Frontal cortex (tissue), 4 donors: ENCODE measurements around the gene CPM. TPM values are rescaled to one million over a fixed set of nuclear protein-coding genes. Genes with fewer than 3 reads are reported as not detected.
"Not testable (repeated sequence)": the region's sequence is repeated elsewhere in the genome, so short reads cannot be mapped to it uniquely, and the experiment has no call there.

Experiments used
- DNase-seq, 2 donors: peaks; one replicate each; pipeline ENCODE4 v3.0.0; 2012; ENCODE audit warnings: low spot score in 2 of 2
- FAIRE-seq: peaks from 2 replicates; lab custom pipeline; 2012; peaks lifted over from hg19 to GRCh38; lab: Jason Lieb, UNC
- total RNA-seq: library from RNA; depleted of rRNA; stranded (reverse); fragments of >200 nt; gene quantifications from one replicate; pipeline ENCODE4 v1.2.3, GENCODE V29; 2014
- donor health status: control.
- donor health status: control.
- donor health status: control.

The CPM gene
- total RNA-seq, 1 donor from 2014 or later = 2.9 TPM

- FAIRE-seq (no peak), DNase-seq (no peak)
Measured at GRCh38 chr12:68837215-68837614, 95.8 kb downstream of the CPM start.

GRCh38 chr12:68835333-68835908, 97.5 kb downstream of the CPM start:
- no peak for DNase-seq
- FAIRE-seq = no peak

- DNase-seq (no peak), FAIRE-seq (no peak)
Measured at GRCh38 chr12:68833508-68833907, 99.5 kb downstream of the CPM start.

GRCh38 chr12:68832504-68832867, 100.5 kb downstream of the CPM start:
- DNase-seq (no peak), FAIRE-seq (no peak)

- no peak for FAIRE-seq
- no peak for DNase-seq
Measured at GRCh38 chr12:68831751-68832503, 101.0 kb downstream of the CPM start.

GRCh38 chr12:68831272-68831671, 101.7 kb downstream of the CPM start:
- DNase-seq = no peak
- no peak for FAIRE-seq

GRCh38 chr12:68828672-68829068, 104.3 kb downstream of the CPM start:
- FAIRE-seq (no peak), DNase-seq (no peak)

- FAIRE-seq (no peak), DNase-seq (no peak)
Measured at GRCh38 chr12:68827895-68828671, 104.9 kb downstream of the CPM start.

- DNase-seq (no peak), FAIRE-seq (no peak)
Measured at GRCh38 chr12:68825569-68826217, 107.3 kb downstream of the CPM start.

GRCh38 chr12:68824597-68825250, 108.2 kb downstream of the CPM start:
- DNase-seq (no peak), FAIRE-seq (no peak)

- FAIRE-seq = no peak
- DNase-seq = no peak
Measured at GRCh38 chr12:68824131-68824530, 108.8 kb downstream of the CPM start.

GRCh38 chr12:68823696-68824095, 109.3 kb downstream of the CPM start:
- no peak for FAIRE-seq
- DNase-seq = no peak

- FAIRE-seq (no peak), DNase-seq (no peak)
Measured at GRCh38 chr12:68821357-68822188, 111.4 kb downstream of the CPM start.

GRCh38 chr12:68819481-68819880, 113.5 kb downstream of the CPM start:
- not testable (repeated sequence) for DNase-seq, FAIRE-seq

- DNase-seq = no peak
- FAIRE-seq = no peak
Measured at GRCh38 chr12:68815928-68816800, 116.8 kb downstream of the CPM start.

GRCh38 chr12:68815232-68815927, 117.6 kb downstream of the CPM start:
- no peak for DNase-seq
- no peak for FAIRE-seq

- DNase-seq = no peak
- no peak for FAIRE-seq
Measured at GRCh38 chr12:68814490-68815231, 118.3 kb downstream of the CPM start.
